ENCODE results near the gene MED17. TPM values are rescaled to one million over a fixed set of nuclear protein-coding genes. Genes with fewer than 3 reads are reported as not detected.

The MED17 gene
- total RNA-seq, 1 donor from 2014 or later: 16.8 TPM

DNA sequence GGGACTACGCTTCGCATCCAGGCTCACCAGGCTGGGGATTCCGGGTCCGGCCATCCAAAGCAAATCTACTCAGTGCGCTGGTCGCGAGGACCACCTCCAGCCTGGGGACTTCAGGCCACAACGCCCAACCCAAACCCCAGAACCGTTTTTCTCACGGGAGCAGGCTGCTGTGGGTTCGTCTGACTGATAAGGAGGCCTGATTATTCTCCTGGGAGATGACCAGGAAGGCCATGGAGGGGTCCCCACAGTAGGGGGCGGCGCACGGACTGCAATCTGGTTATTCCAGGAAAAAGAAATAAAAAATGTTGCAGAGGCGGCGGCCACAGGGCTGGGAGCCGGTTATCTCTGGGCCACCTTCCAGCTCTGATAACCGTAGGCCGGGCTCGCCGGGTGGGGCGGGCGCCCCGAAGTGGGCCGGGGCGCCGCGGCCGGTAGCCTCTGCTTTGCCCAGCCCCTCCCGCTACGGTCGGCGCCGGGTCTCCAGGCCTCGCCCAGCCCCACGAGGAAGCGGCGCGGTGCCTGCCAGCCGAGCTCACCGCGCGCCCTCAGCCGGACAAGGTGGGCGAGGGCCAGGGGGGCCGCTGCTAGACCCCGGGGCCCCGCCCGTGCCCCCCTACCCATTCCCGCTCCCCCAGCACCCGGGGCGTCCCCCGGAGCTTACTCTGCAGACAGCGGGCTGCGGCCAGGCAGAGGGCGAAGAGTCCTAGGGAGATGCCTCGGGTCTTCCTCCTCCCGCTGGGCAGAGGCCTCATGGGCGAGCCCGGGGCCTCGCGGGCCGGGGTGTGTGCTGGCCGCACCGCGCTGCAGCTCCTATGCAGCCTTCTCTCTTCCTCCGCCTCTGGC, 65.9 kb downstream of the MED17 start:
- DNase-seq (ENCODE audit: low read depth in 2 of 2): no peak

DNA sequence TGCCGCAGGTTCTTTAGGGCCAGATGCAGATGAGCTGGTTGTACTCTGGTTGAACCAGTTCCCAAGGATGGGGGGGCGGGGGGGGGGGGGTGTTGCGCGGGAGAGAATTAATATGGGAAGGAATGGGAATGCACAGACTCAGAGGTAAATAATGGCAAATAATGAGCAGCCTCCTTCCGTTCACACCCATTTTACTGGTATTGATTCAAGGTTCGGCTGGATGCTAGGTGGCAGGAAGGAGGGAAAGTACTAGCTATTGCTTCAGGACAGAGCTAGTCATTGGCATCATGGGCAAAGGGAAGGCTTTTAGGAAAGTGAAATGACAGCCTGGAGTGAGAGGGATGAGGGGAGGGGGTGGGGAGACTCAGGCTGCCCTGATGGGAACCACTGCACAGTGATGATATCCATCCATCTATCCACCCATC, 66.5 kb downstream of the MED17 start, which contains the start of gene VSTM5:
VSTM5 (minus strand) TSS at position 25 of the 425 bp plus-strand sequence. CDS start 116 bp downstream, outside the sequence.
- no peak for DNase-seq (ENCODE audit: low read depth in 2 of 2)

DNA sequence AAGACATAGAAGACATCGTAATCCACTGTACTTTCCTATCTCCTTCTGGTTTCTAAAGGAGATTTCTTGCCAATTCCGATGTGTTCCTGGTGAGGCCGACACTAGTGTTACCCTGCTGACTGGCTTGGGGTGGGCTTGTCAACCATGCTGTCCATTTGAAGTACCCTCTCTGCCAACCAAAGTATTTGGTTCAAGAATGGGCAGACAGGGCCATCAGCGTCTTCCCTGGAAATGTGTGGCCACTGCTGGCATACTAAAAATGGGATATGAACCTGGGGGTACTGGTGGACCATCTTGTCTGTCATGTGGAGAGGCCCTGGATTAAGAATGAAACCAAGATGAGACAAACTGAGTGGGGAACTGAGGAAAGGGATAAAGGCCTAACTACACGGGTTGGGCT, 68.2 kb downstream of the MED17 start:
- DNase-seq (ENCODE audit: low read depth in 2 of 2): no peak

DNA sequence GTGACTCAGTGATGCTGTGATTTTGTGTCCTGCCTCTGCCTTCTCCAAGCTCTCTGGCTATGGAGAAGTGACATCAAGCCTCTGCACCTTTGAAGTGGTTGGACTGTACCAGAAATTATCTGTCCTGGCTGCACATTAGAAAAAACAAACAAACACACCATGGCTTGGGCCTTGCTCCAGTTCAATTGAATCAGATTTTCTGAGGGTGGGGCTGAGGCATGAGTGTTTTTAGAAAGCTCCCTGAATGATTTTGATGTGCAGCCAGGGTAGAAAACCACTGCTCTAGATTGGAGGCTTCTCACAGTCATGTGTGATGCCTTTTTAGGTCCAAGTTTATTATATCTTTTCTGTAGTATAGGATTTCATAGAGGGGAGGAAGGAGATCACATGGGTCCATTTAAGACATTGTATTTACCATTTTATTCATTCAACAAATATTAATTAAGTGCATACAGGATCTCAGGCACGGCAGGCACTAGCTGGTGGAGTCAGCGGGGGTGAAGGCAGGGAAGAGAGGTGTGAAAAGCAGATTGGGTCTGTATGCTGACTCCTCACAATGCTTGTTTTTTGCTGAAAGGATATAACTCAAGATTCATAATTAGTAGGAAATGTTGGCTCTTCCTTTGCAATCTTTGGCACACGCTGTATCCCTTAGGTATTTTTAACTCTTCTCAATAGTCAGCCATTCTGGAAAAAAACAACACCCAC, 73.5 kb downstream of the MED17 start:
- peak in 1 of 2 donors; percentile 20 for DNase-seq (ENCODE audit: low read depth in 2 of 2)

DNA sequence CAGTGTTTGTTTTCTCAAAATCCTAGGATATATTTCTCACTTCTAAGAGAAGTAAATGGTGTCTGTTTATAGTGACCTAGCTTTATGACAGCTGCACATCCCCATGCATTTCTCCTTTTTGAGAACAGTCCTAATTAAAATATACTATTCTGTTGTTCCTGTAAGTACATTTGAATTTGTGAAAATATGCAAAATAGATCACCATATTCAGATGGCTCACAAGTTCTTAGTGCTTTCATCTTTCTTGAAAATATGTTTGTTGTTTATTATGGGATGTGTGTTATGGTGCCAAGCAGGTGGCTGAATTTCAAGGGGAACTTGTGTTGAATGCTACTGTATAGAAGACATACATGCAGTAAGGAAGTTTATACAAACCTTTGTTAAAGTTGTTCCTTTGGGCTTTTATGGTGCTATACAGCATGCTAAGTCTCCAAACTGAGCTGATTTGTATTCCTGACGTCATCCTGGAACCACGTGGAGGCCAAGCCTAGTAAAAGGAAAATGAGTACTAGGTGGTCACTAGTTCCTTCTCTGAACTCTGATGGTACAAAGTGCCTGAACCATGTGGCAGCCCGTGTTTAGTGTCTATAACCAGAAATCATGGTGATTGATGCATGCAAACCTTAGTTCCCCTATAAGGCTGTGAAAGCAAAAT, 74.2 kb downstream of the MED17 start:
- no peak for DNase-seq (ENCODE audit: low read depth in 2 of 2)

DNA sequence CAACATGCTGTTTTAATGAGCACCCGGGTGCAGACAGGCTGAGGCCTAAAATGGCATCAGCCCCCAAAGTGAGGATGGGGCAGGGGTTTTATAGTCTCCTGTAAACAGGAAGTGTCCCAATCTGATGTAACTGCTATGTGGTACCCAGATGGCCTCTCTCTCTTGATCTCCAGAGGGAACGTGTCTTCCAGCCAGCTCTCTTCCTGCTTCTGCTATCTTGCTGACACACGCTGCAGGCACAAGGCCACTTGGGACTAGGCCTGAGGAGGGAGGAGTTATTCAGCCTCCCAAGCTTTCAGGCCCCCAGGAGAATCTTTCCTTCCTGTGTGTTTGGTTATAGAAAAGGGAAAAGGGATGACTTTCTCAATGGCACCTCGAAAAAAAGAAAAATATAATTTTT, 77.7 kb downstream of the MED17 start:
- DNase-seq (ENCODE audit: low read depth in 2 of 2): no peak

Other genes starting within 250 kb of the MED17 start
- gene SMCO4, start 240.9 kb upstream of the MED17 start, total RNA-seq: 9.1 and 11.8 TPM in 2 replicates
- 10.7 and 12.1 TPM in 2 replicates for gene CEP295, start 122.6 kb upstream of the MED17 start, total RNA-seq
- 67.5 and 85.4 TPM in 2 replicates for gene TAF1D, start 42.8 kb upstream of the MED17 start, total RNA-seq
- gene C11orf54, start 42.6 kb upstream of the MED17 start, total RNA-seq: 9.2 and 12.4 TPM in 2 replicates
- gene VSTM5, start 66.3 kb downstream of the MED17 start, total RNA-seq: 0.13 TPM in 2 replicates
- gene HEPHL1, start 237.1 kb downstream of the MED17 start, total RNA-seq: not detected in 2 replicates